HG03175 (cell line): ENCODE results near the gene GRIK5.
"Not testable (repeated sequence)": the region's sequence is repeated elsewhere in the genome, so short reads cannot be mapped to it uniquely, and the experiment has no call there.

Experiments used
- ATAC-seq: cut with Tn5 transposase; IDR thresholded peaks from one replicate; pipeline ENCODE4 v1.9.1; 2021; ENCODE audit warnings: mild to moderate bottlenecking, moderate library complexity; ENCODE audit not compliant: unreplicated experiment

Gene GRIK5

DNA sequence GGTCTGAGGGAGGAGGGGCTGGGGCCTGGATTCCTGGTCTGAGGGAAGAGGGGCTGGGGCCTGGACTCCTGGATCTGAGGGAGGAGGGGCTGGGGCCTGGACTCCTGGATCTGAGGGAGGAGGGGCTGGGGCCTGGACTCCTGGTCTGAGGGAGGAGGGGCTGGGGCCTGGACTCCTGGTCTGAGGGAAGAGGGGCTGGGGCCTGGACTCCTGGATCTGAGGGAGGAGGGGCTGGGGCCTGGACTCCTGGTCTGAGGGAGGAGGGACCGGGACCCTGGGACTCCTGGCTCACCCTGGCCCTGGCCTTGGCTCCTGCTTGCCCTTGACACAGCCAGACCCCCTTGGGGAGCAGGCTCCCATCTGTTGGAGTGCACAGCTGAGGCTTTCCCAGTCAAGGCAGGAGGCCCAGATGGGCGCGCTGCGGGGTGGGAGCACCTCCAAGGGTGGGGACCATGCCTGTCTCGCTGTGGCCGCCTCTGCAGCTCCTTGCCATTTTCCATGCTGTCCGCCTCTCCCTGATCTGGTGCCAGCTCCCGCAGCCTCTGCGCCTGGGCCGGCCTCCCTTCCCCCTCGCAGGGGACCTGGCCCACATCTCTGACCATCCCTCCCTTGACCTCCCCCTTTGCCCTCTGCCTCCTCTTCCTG is 78.0 kb downstream of the GRIK5 start:
- not testable (repeated sequence) for ATAC-seq

- ATAC-seq, result no peak
Observed at GRCh38 chr19:41991025-41991424, 79.0 kb downstream of the GRIK5 start.

DNA sequence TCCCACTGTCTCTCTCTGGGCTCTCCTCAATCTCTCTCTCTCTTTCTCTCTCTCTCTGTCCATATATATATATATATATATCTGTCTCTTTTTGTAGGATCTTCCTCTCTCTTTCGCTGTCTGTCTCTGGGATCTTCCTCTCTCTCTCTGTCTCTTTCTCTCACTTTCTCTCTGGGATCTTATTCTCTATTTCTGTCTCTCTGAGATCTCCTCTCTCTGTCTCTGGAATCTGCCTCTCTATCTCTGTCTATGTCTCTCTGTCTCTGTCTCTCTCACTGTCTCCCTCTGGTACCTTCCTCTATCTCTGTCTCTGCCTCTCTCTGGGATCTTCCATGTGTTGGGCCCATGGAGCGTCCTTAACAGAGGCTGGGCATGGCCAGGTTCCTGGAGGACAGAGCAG is 79.4 kb downstream of the GRIK5 start:
- ATAC-seq, result no peak

- ATAC-seq, result no peak
Observed at GRCh38 chr19:41990028-41990427, 80.0 kb downstream of the GRIK5 start.

GRCh38 chr19:41988947-41989346 is 81.1 kb downstream of the GRIK5 start:
- ATAC-seq, result no peak

DNA sequence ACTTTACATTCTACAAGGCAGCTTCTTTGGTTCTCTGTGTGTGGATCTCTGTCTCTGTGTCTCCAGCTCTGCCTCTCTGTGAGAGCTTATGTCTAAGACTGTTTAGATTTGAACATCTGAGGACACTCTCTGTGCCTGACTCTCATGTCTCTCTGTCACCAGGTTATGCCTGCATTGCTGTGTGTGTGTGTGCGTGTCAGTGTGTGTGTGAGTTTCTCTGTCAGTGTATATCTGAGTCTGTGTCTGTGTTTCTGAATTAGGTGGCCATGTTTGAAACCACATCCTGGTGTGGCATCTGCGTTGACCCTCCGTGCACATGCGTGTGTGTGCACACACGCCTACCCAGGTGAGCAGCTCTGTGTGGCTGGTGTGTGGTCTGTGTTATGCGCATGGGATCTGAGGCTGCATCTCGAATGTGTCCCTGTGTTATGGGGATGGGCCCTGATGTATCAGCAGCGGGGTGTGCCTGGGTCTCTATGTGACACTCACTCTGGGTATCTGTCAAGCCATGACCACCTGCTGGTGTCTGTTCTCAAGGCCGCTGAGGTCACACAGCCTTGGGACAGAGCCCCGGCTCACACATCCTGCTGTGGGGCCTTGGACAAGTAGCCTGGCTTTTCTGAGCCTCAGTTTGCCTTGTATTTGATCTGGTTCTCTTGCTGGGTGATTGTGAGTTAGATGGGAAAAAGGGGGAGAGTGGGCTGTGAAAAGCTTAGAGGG is 82.7 kb downstream of the GRIK5 start:
- no peak for ATAC-seq

GRCh38 chr19:41984961-41985360 is 85.0 kb downstream of the GRIK5 start:
- no peak for ATAC-seq

DNA sequence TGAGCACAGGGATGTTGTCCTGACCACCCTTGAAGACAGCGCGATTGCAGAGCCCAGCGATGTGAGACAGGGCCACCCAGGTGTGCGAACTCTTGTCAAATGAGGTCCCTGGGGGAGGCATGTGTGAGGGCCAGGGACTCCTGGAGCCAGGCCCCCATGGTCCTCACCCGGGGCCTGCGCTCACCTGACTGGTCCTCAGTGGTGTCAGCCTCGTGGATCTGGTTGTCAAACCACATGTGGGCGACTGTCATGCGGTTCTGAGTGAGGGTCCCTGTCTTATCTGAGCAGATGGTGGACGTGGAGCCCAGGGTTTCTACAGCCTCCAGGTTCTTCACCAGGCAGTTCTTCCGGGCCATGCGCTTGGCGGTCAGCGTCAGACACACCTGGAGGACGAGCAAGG is 88.3 kb downstream of the GRIK5 start:
- no peak for ATAC-seq

DNA sequence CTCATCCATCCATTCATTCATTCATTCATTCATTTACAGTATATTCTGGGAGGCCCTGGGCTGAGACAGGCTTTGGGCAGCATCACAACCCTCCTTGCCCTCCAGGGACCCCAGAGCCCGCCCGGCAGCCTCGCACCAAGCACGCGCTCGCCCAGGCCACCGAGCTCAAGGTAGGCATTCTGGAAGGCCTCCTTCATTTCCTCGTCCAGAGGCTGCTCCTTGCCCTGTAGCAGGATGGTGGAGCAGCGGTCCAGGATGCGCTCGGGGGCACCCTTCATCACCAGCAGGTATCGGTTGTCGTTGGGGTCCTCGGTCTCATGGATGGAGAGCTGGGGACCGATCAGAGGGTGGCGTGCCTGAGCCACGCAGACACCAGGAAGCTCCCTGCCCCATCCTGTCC is 91.5 kb downstream of the GRIK5 start:
- no peak for ATAC-seq

GRCh38 chr19:41977916-41978315 is 92.1 kb downstream of the GRIK5 start:
- ATAC-seq, result no peak

GRCh38 chr19:41974652-41975051 is 95.4 kb downstream of the GRIK5 start:
- ATAC-seq, result no peak

- no peak for ATAC-seq
Observed at GRCh38 chr19:41971363-41971762, 98.6 kb downstream of the GRIK5 start.

DNA sequence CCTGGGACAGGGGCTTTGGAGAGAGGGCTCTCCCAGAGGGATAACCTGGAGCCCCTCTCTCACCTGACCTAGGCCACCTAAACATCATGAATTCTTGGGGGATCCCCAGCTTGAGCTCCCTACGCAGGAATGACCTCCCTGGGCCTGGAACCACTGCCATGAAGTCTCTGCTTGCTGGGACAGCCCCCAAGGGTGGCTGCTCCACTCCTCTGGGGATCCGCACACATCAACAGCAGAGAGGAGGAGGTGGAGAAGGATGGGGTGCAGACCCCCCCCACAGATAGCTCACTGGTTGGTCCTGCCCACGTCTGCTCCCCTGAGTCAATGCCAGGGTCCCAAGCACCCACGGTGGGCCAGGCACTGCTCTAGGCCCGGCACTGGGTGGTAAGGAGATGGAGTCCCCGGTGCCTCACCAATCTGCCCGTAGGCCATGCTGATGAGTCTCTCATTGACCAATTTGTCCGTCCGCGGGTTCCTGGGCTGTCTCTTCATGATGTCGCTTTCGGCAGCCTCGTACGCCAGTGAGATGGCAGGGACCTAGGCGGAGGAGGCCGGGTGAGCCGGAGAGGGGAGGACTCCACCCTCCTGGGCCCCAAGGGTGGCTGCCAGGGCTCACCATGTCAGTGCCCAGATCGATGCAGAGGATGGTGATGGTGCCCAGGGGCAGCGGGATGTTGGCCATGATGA is 100.1 kb downstream of the GRIK5 start:
- ATAC-seq, result no peak

DNA sequence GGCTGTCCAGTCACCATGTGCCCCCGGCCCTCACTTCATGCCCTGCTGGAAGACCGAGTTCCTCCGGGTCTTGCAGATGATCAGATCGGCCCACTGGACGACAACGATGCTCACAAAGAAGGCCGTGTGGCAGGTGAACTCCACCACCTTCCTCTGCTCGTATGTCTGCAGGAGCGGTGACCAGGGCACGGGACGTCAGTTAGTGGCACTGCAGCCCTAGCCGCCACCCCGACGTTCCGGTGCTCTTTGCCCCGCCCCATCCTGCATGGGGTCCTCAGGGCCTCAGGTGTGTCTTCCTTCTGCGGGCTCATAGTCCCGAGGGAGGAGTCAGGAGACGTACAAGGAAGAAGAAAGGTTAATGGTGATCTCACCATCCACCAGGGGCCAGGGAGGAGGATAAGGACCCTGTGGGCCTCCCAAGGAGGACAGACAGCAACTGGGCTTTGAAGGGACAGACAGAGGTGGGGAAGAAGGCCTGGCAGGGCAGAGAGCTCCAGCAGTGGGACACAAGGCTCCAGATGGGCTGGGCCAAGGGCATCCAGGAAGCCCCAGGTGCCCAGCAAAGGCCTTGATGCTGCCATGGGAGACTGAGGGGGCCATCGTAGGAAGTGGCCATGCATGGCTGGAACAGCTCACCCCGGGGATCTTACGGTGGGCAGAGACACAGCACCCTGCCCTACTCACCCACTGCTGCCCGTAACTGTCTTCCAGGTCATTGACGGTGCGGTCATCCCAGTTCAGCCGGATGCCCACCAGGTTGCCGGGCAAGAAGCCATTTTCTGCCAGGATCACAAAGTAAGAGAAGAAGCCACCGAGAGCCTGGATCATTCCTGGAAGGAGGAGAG is 101.0 kb downstream of the GRIK5 start:
- ATAC-seq, result no peak

DNA sequence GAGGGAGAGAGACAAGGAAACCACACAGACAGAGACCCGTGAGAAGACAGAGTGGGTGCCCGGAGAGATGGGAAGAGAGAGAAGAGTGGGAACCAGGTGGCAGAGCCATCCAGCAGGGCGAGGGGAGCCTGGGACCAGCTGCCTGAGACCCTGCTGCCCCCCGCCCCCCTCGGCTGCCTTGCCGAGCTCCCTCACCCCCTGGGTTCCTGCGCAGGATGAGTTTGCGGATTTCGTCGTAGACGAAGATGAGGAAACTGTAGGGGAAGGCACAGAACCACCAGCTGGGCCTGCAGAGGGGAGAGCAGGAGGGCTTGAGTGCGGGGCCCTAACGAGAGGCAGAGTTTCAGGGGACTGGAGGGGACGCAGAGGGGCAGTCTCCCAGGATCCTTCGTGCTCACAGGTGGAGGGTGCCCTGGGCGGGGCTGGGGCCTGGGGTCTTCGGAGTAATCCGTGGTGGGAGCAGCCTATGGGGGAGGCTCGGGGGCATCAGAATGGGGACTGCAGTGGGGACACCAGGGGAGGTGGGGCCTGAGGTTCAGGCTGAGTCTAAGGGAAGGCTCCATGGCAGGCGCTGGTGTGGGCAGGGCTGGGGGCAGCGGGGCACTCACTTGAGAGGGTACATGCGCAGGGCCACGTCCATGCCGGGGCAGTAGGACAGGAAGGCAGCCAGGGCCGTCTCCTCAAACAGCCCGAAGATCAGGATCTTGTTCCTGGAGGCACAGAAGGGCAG is 102.8 kb downstream of the GRIK5 start:
- ATAC-seq, result no peak

DNA sequence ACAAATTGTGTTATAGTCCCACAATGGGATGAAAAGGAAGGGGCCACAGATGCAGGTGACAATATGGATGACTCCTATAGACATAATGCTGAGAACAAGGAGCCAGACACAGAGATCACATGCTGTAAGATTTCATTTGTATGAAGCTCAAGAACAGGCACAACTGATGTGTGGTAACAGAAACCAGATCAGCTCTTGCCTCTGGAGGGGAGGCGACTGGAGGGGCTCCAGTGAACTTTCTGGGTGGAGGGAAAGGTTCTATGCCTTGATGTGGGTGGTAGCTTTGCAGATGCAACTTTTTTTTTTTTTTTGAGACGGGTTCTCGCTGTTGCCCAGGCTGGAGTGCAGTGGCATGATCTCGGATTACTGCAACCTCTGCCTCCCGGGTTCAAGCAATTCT is 104.9 kb downstream of the GRIK5 start:
- no peak for ATAC-seq

GRCh38 chr19:41960973-41961372 is 109.0 kb downstream of the GRIK5 start:
- ATAC-seq, result no peak

DNA sequence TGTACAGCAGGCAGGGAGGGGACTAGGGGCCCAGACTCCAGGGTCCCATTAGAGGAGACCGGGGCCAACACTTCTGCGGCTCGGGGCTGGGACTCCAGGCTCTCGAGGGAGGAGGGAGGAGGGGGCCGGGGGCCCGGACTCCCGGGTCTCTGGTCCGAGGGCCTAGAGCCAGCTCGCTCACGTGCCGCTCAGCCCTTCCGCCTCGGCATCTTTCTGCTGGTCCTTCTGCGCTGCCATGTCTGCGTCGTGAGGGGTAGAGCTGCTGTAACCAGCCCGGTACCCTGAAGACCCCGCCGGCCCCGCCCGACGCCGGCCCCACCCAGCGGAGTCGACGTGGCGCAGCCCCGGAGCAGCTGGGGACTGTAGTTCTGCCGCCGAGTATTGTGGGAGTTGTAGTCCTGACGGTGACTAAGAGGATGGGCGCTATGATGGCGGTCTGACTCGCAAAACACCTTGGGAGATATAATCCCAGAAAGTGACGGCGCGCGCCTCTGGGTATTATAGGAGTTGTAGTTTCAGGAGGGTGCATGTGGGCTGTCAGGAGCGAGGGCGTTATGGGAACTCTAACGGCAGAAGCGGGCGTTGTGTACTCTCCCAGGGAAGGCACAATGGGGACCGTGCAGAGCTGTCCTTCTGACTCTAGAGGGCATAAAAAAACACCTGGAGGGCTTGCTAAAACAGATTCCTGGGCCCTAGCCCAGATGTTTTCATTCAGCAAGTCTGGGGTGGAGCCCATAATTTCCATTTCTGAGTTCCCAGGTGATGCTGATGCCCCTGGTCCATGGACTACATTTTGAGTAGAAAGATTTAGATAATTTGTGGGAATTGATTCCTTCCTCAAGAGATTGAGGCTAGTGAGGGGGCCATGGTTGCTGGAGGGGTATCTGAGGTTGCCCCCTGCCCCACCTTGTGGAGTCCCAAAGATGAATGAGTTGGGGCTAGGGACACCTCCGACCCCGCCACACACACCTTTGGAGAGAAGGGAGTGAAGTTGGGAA is 110.7 kb downstream of the GRIK5 start, which contains the start of gene RABAC1:
Gene RABAC1 (minus strand): TSS at position 266 of the 998 bp plus-strand sequence. CDS start 29 bp downstream, at position 237.
- ATAC-seq, result peak; percentile 86

DNA sequence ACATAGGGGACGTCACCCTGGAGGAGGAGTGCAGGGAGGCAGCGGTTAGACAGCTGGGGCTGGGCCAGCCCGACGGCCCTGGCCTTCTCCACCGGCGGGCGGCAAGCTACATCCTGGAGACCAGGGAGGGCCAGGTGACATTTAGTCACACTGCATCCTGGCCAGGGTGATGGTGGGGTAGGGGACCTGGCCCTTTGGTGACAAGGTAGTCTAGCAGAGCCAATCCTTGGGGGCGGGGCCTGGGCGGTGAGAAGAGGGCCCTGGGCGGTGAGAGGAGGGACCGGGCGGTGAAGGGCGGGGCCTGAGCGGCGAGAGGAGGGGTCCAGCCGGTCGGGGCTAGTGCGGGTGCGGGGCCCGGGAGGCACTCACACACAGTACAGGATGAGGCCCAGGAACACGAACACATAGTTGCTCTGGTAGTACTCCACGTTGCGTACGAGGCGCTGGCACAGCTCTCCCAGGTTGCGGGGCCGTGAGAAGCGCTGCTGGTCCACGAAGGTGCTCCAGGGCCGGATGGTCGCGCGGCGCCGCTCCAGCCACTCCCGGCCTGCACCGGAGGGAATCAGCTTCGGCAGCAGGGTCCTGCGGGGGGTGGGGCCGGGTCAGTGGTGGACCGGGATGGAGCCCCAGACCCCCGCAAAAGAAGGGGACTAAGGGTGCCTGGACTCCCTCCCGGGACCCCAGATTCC is 111.5 kb downstream of the GRIK5 start:
- ATAC-seq, result peak; percentile 58
